Transverse colon (tissue), 4 donors: ENCODE data around the gene PYGM. TPM values are rescaled to one million over a fixed set of nuclear protein-coding genes. Genes with fewer than 3 reads are reported as not detected.

Source experiments
- DNase-seq: peaks from one replicate; pipeline ENCODE4 v3.0.0-alpha.2; 2019
- H3K27ac ChIP-seq, 4 donors: fragments of 200-600 bp; sonication (generic); 2 replicates each; pipeline ENCODE4 v1.5.1; 2016 to 2018; ENCODE audit warnings: inconsistent platforms in 4 of 4
- H3K27me3 ChIP-seq: fragments of 200-600 bp; sonication (generic); 2 replicates; pipeline ENCODE4 v1.5.1; 2017; ENCODE audit warnings: inconsistent platforms
- H3K36me3 ChIP-seq, 4 donors: fragments of 200-600 bp; sonication (generic); 2 replicates each; pipeline ENCODE4 v1.5.1; 2017 to 2019; ENCODE audit warnings: inconsistent platforms in 4 of 4
- H3K4me1 ChIP-seq, 4 donors: fragments of 200-600 bp; sonication (generic); 2 replicates each; pipeline ENCODE4 v1.5.1; 2017 to 2020; ENCODE audit warnings: inconsistent platforms in 4 of 4
- H3K4me3 ChIP-seq, 4 donors: fragments of 200-600 bp; sonication (generic); 1 replicate in 1 of 4; 2 replicates in 3 of 4; pipeline versions ENCODE4 v1.5.1 to v1.6.1; 2017 to 2019; ENCODE audit warnings: inconsistent platforms in 4 of 4
- H3K9me3 ChIP-seq, 2 donors: fragments of 200-600 bp; sonication (generic); 2 replicates each; pipeline ENCODE4 v1.5.1; 2017 to 2019; ENCODE audit warnings: inconsistent platforms in 2 of 2
- CTCF ChIP-seq, 5 experiments: fragments of 200-600 bp in 3 of 5; fragments of 450-650 bp in 2 of 5; sonication (generic) in 3 of 5; IDR thresholded peaks; 1 replicate in 2 of 5; 2 replicates in 3 of 5; pipeline ENCODE4 v1.5.1; 2016 to 2017; ENCODE audit warnings: antibody characterized with exemption in 5 of 5, inconsistent platforms in 3 of 5, mild to moderate bottlenecking in 2 of 5, moderate library complexity in 1 of 5
- EP300 ChIP-seq: sonication (generic); formaldehyde crosslinking; IDR thresholded peaks from one replicate; pipeline ENCODE4 v1.6.1; 2017; ENCODE audit warnings: antibody characterized with exemption, low read depth
- POLR2A ChIP-seq: fragments of 450-650 bp; IDR thresholded peaks from one replicate; pipeline ENCODE4 v1.6.1; 2016; ENCODE audit warnings: antibody characterized with exemption, mild to moderate bottlenecking, moderate library complexity
- POLR2AphosphoS5 ChIP-seq, 3 donors: sonication (generic); formaldehyde crosslinking; IDR thresholded peaks; one replicate each; pipeline ENCODE4 v1.6.1; 2016; ENCODE audit warnings: antibody characterized with exemption in 3 of 3
- WGBS, 2 donors: methylation state at CpG; one replicate each; pipeline ENCODE4 v1.1.5; 2018; ENCODE audit warnings: low coverage in 1 of 2; 5-methylcytosine and 5-hydroxymethylcytosine counted together
- in situ Hi-C, 4 donors: fragments of 200-750 bp; cut with MboI; loops; one replicate each; pipeline versions ENCODE4 v1.15.0 to v1.15.1; 2017; ENCODE audit warnings: low sequenced_read_pairs in 3 of 4, low pct_ligation_motif_present in 1 of 4, low pct_unique_long_range_greater_than_20kb in 1 of 4
- intact Hi-C: fragments of 100-400 bp; cut with DNase I; formaldehyde crosslinking; loops from one replicate; pipeline ENCODE4 v1.15.1; 2023; ENCODE audit warnings: low total_unique reads
- total RNA-seq, 4 donors: library from RNA; depleted of rRNA; stranded (reverse); fragments of >200 nt; gene quantifications; one replicate each; pipeline ENCODE4 v1.1.0, GENCODE V29; 2016

PYGM gene
- total RNA-seq, 4 donors from 2014 or later: 1.2 to 7.9 (median 2.2) TPM

GRCh38 chr11:64768300-64768694 is 8.5 kb upstream of the PYGM start:
- 57 to 89% methylated on average over 1 to 6 of the region's 6 CpGs for WGBS, 2 donors
- Histone ChIP-seq H3K4me1 (peaks cover 9 to 45% (median 20%) of the 10 kb centered on the region in 4 donors), H3K27ac (peak overlapping the region in 1 of 4 donors; percentile 69), H3K9me3 (no peaks in the 10 kb centered on the region), H3K27me3 (no peaks in the 10 kb centered on the region), H3K36me3 (peaks cover 0 to 95% (median 57%) of the 10 kb centered on the region in 4 donors), H3K4me3 (no peak overlapping the region)
- intact Hi-C loops: no loop called here
- in situ Hi-C loops: no loop called here
- no peak for DNase-seq
- TF ChIP-seq EP300 (no peak), POLR2A (no peak), POLR2AphosphoS5 (IDR thresholded peaks at IDR 0.05) (peak in 1 of 3 donors; percentile 9), CTCF (IDR thresholded peaks at IDR 0.05) (no peak)

GRCh38 chr11:64767344-64768299 is 7.8 kb upstream of the PYGM start:
- Histone ChIP-seq H3K9me3 (no peaks in the 10 kb centered on the region), H3K36me3 (peaks cover 0 to 88% (median 54%) of the 10 kb centered on the region in 4 donors), H3K4me1 (peaks cover 12 to 45% (median 21%) of the 10 kb centered on the region in 4 donors), H3K4me3 (no peak overlapping the region), H3K27ac (peak overlapping the region; percentile 30 to 69 (median 52)), H3K27me3 (no peaks in the 10 kb centered on the region)
- in situ Hi-C loops (no loop called here), intact Hi-C loops (no loop called here)
- TF ChIP-seq EP300: no peak
- TF ChIP-seq POLR2A: no peak
- TF ChIP-seq CTCF (IDR thresholded peaks at IDR 0.05): peak; percentile 77 to 86 (median 83)
- TF ChIP-seq POLR2AphosphoS5 (IDR thresholded peaks at IDR 0.05): peak in 2 of 3 donors; percentile 8 to 15
- peak; percentile 77 for DNase-seq
- 53% methylated on average over 19 of the region's 19 CpGs; no CpG with 5 or more reads in 1 of the 2 donors for WGBS, 2 donors

GRCh38 chr11:64766881-64767280 is 7.1 kb upstream of the PYGM start:
- 96% methylated on average over 11 of the region's 11 CpGs; no CpG with 5 or more reads in 1 of the 2 donors for WGBS, 2 donors
- TF ChIP-seq EP300 (no peak), POLR2A (no peak), POLR2AphosphoS5 (IDR thresholded peaks at IDR 0.05) (no peak), CTCF (IDR thresholded peaks at IDR 0.05) (no peak)
- in situ Hi-C loops (no loop called here), intact Hi-C loops (no loop called here)
- H3K9me3 ChIP-seq: no peaks in the 10 kb centered on the region
- peaks cover 10 to 45% (median 23%) of the 10 kb centered on the region in 4 donors for H3K4me1 ChIP-seq
- H3K27ac ChIP-seq: peak overlapping the region; percentile 30 to 54 (median 48)
- peaks cover 0 to 81% (median 50%) of the 10 kb centered on the region in 4 donors for H3K36me3 ChIP-seq
- no peak overlapping the region for H3K4me3 ChIP-seq
- DNase-seq: no peak
- H3K27me3 ChIP-seq: no peaks in the 10 kb centered on the region

GRCh38 chr11:64765851-64766665 is 6.3 kb upstream of the PYGM start:
- H3K27ac ChIP-seq: peak overlapping the region in 1 of 4 donors; percentile 2
- intact Hi-C loops: no loop called here
- peaks cover 0 to 73% (median 46%) of the 10 kb centered on the region in 4 donors for H3K36me3 ChIP-seq
- in situ Hi-C loops: no loop called here
- H3K9me3 ChIP-seq: no peaks in the 10 kb centered on the region
- H3K4me3 ChIP-seq: no peak overlapping the region
- no peak for DNase-seq
- peaks cover 10 to 37% (median 23%) of the 10 kb centered on the region in 4 donors for H3K4me1 ChIP-seq
- no peaks in the 10 kb centered on the region for H3K27me3 ChIP-seq
- TF ChIP-seq EP300 (no peak), POLR2AphosphoS5 (IDR thresholded peaks at IDR 0.05) (no peak), CTCF (IDR thresholded peaks at IDR 0.05) (no peak), POLR2A (no peak)
- WGBS, 2 donors: 89 to 97% methylated on average over 6 to 42 of the region's 42 CpGs
